Measurements from ENCODE around the gene CRIP3. TPM values are rescaled to one million over a fixed set of nuclear protein-coding genes. Genes with fewer than 3 reads are reported as not detected.

Gene CRIP3
- total and polyA plus RNA-seq, 2 of the 8 experiments (the other 6 are each of a cell fraction or from before 2014, with no cell fraction given) = 34.0 to 46.3 TPM

GRCh38 chr6:43276577-43277305 is 31.9 kb downstream of the CRIP3 start (continued):
- no peak for TF ChIP-seq CHD7 (IDR thresholded peaks at IDR 0.05; ENCODE audit: insufficient replicate concordance, low read length)
- no peak for TF ChIP-seq CEBPB (IDR thresholded peaks at IDR 0.05; ENCODE audit: low read depth, low read length)
- TF ChIP-seq, protein P1, sequence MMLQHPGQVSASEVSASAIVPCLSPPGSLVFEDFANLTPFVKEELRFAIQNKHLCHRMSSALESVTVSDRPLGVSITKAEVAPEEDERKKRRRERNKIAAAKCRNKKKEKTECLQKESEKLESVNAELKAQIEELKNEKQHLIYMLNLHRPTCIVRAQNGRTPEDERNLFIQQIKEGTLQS (IDR thresholded peaks at IDR 0.05; ENCODE audit: insufficient read depth, low read depth, low read length) = no peak
- no peak for TF ChIP-seq SP1 (IDR thresholded peaks at IDR 0.05; ENCODE audit: low read depth, low read length)
- TF ChIP-seq CTBP2 (IDR thresholded peaks at IDR 0.05; ENCODE audit: borderline replicate concordance, insufficient read depth, insufficient read length, low read length) = no peak
- no peak for TF ChIP-seq POLR2AphosphoS5 (IDR thresholded peaks at IDR 0.05; ENCODE audit: low read depth, low read length)
- TF ChIP-seq HDAC2 (IDR thresholded peaks at IDR 0.05; ENCODE audit: borderline replicate concordance in 1 of 2, low read depth in 2 of 2, low read length in 2 of 2) = no peak
- TF ChIP-seq SIRT6 (IDR thresholded peaks at IDR 0.05; ENCODE audit: low read length) = no peak
- TF ChIP-seq CREB1 (IDR thresholded peaks at IDR 0.05) = no peak
